GM21619 (cell line): Measurements from ENCODE around the gene AP2A1.

Source experiments
- ATAC-seq: cut with Tn5 transposase; IDR thresholded peaks from one replicate; pipeline ENCODE4 v1.9.1; 2021; ENCODE audit not compliant: unreplicated experiment

Gene AP2A1

DNA sequence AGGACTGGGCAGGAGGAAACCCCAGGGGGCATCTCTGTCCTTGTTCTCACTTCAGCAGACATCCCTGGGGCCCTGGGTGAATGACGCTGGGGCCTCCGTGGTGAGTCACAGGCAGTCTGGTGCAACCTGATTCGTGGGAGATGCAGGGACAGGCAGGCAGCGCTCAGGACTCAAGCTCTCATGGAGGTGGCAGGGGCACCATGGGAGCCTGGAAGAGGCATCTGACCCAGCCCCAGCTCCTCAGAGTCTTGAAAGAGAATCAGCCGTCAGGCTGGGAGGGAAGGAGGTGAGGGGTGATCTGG is 70.2 kb downstream of the AP2A1 start:
- ATAC-seq, result no peak

GRCh38 chr19:49837425-49837824 is 70.6 kb downstream of the AP2A1 start:
- ATAC-seq, result no peak

DNA sequence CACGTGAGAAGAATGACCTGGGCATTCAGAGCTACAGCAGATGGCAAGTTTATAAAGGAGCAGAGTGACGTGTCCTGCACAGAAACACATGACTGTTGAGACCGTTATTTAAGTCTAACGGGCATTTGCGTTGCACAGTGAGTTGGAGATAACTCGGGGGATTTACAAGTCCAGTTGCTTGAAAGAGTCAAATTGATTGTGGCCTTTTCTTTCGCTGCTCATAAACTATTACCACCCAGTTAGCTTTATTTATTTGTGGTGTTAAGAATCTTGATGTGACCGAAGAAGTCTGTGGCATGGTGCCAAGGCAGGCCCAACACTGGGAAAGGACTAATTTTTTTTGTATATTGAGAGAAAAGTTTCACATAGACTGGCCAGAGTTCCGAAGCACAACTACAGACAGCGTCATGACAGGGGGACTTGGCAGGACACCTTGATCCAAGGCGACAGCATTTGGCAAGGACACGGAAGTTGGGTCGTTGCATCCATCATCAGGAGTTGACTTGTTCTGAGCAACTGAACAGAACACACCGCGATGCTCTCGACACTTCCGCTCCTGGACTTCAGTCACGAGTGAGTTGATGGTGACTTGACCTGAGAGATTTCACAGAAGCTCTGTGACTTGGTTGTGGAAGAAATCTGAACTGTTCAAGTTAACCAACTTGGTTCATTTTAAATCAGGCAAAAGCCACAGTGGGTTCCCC is 72.2 kb downstream of the AP2A1 start:
- no peak for ATAC-seq

- no peak for ATAC-seq
Measured at GRCh38 chr19:49839713-49840112, 72.9 kb downstream of the AP2A1 start.

DNA sequence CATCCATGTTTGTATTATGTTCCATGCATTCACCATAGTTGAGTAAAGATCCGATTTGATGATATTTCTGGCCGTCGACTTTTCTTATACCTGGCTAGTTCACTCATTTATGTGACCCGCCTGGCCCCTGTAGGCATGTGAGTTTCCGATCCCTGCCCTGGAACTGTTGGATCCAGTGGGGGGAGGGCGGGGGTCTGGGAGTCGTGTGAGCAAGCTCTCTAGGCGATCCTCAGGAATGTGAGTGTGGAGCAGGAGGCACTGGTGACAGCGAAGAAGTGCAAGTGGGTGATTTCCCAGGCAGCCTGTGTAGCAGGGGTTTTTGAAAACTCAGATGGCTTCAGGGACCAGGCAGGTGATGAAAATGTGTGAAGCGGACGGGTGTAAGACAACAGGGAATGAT is 73.5 kb downstream of the AP2A1 start:
- ATAC-seq, result no peak

- ATAC-seq, result no peak
Measured at GRCh38 chr19:49840736-49841249, 74.0 kb downstream of the AP2A1 start.

DNA sequence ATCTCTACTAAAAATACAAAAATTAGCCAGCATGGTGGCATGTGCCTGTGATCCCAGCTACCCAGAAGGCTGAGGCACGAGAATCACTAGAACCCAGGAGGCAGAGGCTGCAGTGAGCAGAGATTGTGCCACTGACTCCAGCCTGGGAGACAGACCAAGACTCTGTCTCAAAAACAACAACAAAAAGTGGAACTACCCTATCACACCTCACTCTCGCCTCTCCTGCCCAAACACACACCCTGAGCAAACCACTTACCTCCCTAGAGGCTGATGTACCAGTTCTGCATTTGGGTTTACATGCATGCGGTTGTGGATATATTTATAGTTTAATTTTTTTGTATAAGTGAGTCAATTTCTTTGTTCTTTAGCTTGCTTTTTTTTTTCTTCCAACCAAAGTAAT is 76.5 kb downstream of the AP2A1 start:
- ATAC-seq, result no peak

GRCh38 chr19:49844138-49845095 is 77.6 kb downstream of the AP2A1 start:
- ATAC-seq, result no peak

GRCh38 chr19:49845414-49845813 is 78.6 kb downstream of the AP2A1 start:
- ATAC-seq, result no peak

- ATAC-seq, result no peak
Measured at GRCh38 chr19:49846408-49846807, 79.6 kb downstream of the AP2A1 start.

GRCh38 chr19:49847731-49848696 is 81.2 kb downstream of the AP2A1 start:
- no peak for ATAC-seq

GRCh38 chr19:49848938-49849337 is 82.1 kb downstream of the AP2A1 start:
- no peak for ATAC-seq

- no peak for ATAC-seq
Measured at GRCh38 chr19:49849433-49850220, 82.8 kb downstream of the AP2A1 start.

DNA sequence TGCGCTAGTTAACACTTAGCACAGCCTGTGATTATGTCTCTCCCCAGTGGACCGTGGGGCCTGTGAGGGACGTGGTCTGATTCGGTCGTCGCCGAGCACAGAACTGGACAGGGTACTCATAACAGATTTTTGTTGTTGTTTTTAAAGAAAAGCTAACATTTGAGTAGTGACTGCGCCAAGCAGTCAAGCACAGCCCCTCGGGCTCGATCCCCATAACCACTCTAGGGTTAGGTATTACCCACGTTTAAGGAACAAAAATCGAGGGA is 83.4 kb downstream of the AP2A1 start:
- no peak for ATAC-seq

- peak; percentile 61 for ATAC-seq
Measured at GRCh38 chr19:49850487-49851342, 83.9 kb downstream of the AP2A1 start, which contains the start of gene PTOV1. Gene PTOV1 (plus strand): TSS chr19:49851159.

DNA sequence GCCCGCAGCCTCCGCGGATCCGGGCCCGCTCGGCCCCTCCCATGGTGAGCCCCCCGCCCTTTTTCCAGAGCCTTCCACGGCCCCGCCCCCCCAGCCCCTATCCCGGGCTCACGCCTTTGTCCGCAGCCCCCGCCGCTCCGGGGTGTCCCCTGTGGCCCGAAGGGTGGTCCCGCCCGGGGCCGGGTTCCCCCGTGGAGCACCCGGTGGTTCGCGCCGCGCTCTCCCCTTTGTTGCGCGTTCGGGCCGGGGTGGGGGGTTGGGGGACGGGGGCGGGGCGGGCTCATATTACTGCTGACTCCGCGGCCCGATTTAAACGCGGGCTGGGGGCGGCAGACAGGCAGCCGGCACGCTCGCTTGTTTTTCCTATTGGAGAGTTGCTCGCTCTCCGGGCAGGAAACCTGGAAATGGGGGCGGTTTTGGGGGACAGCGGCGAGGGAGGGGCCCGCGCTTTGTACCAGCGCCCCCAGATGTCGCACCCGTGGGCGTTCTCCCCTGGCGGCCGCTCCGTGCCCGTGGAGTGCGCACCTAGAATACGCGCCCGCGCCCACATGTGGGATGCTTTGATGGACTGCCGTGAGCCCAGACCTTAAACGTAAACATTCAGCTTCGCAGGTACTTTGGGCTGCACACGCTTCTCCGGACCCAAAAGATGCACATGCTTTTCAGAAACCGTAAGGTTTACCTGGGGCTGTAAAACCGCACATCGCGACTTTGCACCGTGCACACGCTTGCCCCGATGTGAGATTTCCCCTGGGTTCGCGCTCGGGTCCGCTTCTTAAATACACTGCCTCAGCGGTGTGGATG is 84.9 kb downstream of the AP2A1 start:
- ATAC-seq, result no peak

GRCh38 chr19:49852631-49853126 is 85.9 kb downstream of the AP2A1 start:
- ATAC-seq, result no peak

- ATAC-seq, result no peak
Measured at GRCh38 chr19:49853852-49854377, 87.1 kb downstream of the AP2A1 start.
